ENCODE data around the gene SLC38A6. TPM values are rescaled to one million over a fixed set of nuclear protein-coding genes. Genes with fewer than 3 reads are reported as not detected.

Gene SLC38A6
- total and polyA plus RNA-seq, 7 donors, result 1.5 to 11.9 (median 4.9) TPM

DNA sequence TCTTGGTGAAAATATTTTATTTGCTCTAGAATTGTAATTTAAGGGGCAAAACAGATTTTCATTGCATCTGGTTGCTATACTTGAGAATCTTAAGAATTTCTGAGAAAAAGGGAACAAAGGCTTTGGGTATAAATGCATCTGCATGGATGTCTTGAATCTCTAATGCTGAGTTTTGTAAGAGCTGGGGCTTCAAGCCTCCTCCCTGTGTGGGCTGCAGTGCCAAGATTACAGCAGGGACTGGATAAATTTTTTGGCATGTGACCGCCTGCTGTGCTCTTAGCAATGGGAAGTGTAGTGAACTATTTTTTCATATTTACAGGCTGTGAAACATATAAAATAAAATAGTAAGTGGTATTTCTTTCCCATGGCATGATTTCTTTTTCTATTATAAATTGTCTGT lies 70.0 kb downstream of the SLC38A6 start:
- peaks cover 0 to 6% of the 10 kb centered on the region in 2 donors for H3K36me3 ChIP-seq (ENCODE audit: insufficient read depth in 1 of 2, low read depth in 1 of 2)
- H3K4me3 ChIP-seq, result no peak overlapping the region
- 41 to 59% (median 45%) methylated on average over 1 of the region's 1 CpG for WGBS, 3 donors
- peaks cover 15% of the 10 kb centered on the region for H3K9me3 ChIP-seq
- H3K27ac ChIP-seq, result no peak overlapping the region
- peak in 2 of 4 donors; percentile 53 to 73 for ATAC-seq
- no peaks in the 10 kb centered on the region for H3K27me3 ChIP-seq (ENCODE audit: insufficient read depth in 3 of 3, low read length in 2 of 3)
- DNase-seq, result peak; percentile 30 to 50
- TF ChIP-seq, protein P1, sequence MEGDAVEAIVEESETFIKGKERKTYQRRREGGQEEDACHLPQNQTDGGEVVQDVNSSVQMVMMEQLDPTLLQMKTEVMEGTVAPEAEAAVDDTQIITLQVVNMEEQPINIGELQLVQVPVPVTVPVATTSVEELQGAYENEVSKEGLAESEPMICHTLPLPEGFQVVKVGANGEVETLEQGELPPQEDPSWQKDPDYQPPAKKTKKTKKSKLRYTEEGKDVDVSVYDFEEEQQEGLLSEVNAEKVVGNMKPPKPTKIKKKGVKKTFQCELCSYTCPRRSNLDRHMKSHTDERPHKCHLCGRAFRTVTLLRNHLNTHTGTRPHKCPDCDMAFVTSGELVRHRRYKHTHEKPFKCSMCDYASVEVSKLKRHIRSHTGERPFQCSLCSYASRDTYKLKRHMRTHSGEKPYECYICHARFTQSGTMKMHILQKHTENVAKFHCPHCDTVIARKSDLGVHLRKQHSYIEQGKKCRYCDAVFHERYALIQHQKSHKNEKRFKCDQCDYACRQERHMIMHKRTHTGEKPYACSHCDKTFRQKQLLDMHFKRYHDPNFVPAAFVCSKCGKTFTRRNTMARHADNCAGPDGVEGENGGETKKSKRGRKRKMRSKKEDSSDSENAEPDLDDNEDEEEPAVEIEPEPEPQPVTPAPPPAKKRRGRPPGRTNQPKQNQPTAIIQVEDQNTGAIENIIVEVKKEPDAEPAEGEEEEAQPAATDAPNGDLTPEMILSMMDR (IDR thresholded peaks at IDR 0.05), result no peak
- H3K4me1 ChIP-seq, result no peaks in the 10 kb centered on the region
- intact Hi-C loops (cut with DNase I), result no loop called here

DNA sequence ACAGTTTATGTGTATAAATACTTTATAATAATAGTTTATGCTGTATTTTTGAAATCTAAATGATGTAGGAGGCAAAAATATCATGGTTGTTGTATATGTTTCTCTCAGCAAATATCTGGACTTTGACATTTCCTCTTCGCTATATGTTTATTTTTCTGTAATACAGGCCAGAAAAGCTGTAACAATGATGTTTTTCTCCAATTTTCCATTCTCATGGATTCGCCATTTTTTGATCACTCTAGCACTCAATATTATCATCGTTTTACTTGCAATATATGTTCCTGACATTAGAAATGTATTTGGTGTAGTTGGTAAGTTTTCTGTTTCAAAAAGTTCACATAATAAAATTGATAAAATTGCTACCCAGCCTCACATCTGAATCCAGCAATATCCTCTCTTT lies 70.6 kb downstream of the SLC38A6 start:
- Histone ChIP-seq H3K27me3 (ENCODE audit: insufficient read depth in 3 of 3, low read length in 2 of 3) (no peaks in the 10 kb centered on the region), H3K27ac (no peak overlapping the region), H3K36me3 (ENCODE audit: insufficient read depth in 1 of 2, low read depth in 1 of 2) (peaks cover 0 to 2% of the 10 kb centered on the region in 2 donors), H3K4me3 (no peak overlapping the region), H3K4me1 (no peaks in the 10 kb centered on the region), H3K9me3 (peaks cover 15% of the 10 kb centered on the region)
- ATAC-seq (no peak), DNase-seq (no peak)
- TF ChIP-seq, protein P1 (IDR thresholded peaks at IDR 0.05), result no peak
- intact Hi-C loops (cut with DNase I), result no loop called here
- WGBS, 3 donors, result 93 to 99% (median 97%) methylated on average over 3 of the region's 3 CpGs

DNA sequence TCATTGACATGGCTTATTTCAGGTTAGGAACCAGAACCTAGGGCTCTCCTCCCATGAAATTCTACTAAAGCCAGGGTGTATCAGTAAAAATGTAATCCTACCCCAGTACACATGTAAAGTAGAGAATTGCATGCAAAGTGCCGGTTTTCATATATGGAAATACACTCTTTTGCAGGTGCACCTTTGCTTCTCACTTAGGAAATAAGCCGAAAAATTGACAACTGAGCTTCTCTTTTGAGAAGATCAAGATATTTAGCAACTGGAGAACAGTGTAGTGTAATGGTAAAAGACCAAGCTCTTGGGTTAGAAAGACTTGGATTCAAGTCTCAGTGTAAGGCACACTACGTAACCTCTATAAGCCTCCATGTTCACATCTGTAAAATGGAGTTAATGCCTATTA lies 82.4 kb downstream of the SLC38A6 start:
- intact Hi-C loops (cut with DNase I), result no loop called here
- H3K27me3 ChIP-seq (ENCODE audit: insufficient read depth in 3 of 3, low read length in 2 of 3), result no peaks in the 10 kb centered on the region
- DNase-seq (no peak), ATAC-seq (no peak)
- TF ChIP-seq, protein P1 (IDR thresholded peaks at IDR 0.05), result no peak
- H3K9me3 ChIP-seq, result no peaks in the 10 kb centered on the region
- H3K27ac ChIP-seq, result no peak overlapping the region
- no peak overlapping the region for H3K4me3 ChIP-seq
- WGBS, 3 donors, result 95 to 98% (median 97%) methylated on average over 3 of the region's 3 CpGs
- peaks cover 13% of the 10 kb centered on the region for H3K4me1 ChIP-seq
- no peaks in the 10 kb centered on the region for H3K36me3 ChIP-seq (ENCODE audit: insufficient read depth in 1 of 2, low read depth in 1 of 2)

DNA sequence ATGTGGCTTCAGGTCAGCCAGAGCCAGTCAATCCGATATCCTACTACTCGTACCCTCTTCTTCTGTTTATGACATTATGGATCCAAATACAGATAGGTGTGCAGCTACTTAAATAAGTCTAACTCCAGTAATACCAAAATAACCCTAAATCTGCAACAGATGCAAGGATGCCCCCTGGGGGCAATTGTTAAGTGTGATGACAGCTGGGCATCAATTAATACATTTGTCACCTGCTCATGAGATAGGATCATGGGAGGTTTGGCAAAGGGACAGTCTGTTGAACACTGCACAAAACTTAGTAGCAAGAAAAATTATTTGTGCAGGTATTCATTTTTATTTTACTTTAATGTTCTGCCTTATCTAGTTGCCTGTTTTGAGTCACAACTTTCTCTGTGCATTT lies 83.2 kb downstream of the SLC38A6 start:
- H3K27ac ChIP-seq, result no peak overlapping the region
- ATAC-seq, result no peak
- intact Hi-C loops (cut with DNase I), result no loop called here
- H3K4me3 ChIP-seq, result no peak overlapping the region
- TF ChIP-seq, protein P1 (IDR thresholded peaks at IDR 0.05), result no peak
- no peak for DNase-seq
- H3K36me3 ChIP-seq (ENCODE audit: insufficient read depth in 1 of 2, low read depth in 1 of 2), result no peaks in the 10 kb centered on the region
- no peaks in the 10 kb centered on the region for H3K27me3 ChIP-seq (ENCODE audit: insufficient read depth in 3 of 3, low read length in 2 of 3)
- H3K4me1 ChIP-seq, result peaks cover 13% of the 10 kb centered on the region
- WGBS, 3 donors, result 76 to 88% (median 79%) methylated on average over 2 of the region's 2 CpGs
- H3K9me3 ChIP-seq, result no peaks in the 10 kb centered on the region

DNA sequence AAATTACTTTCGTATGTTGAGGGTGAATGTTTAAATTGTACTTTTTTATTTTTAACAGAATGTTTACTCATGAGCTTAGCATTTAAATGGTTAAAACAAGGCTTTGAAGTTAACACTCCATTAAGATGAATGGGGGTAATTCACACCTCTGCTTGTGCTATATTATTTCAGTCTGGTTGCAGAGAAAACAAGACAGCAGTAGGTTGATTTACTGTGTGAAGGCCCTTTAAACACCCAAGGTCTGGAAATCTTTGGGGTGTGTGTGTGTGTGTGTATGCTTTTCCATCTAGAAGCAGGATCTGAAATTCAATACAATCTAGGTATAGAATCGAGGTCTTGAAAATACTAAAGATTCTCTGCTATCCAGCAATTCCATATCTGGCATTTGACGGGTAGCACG lies 83.8 kb downstream of the SLC38A6 start:
- Histone ChIP-seq H3K4me1 (peaks cover 13% of the 10 kb centered on the region), H3K36me3 (ENCODE audit: insufficient read depth in 1 of 2, low read depth in 1 of 2) (no peaks in the 10 kb centered on the region), H3K9me3 (no peaks in the 10 kb centered on the region), H3K27ac (no peak overlapping the region), H3K4me3 (no peak overlapping the region), H3K27me3 (ENCODE audit: insufficient read depth in 3 of 3, low read length in 2 of 3) (no peaks in the 10 kb centered on the region)
- ATAC-seq, result no peak
- intact Hi-C loops (cut with DNase I), result no loop called here
- TF ChIP-seq, protein P1 (IDR thresholded peaks at IDR 0.05), result no peak
- 63 to 86% (median 71%) methylated on average over 4 of the region's 4 CpGs for WGBS, 3 donors
- DNase-seq, result no peak
